MM.1S (cell line): ENCODE results near the gene GNPTAB.
A peak's percentile ranks its signal among the peaks of the same experiment; 100 is the strongest.

Experiments used
- DNase-seq: peaks from one replicate; pipeline ENCODE4 v3.0.0-alpha.2; 2015
- H2AFZ ChIP-seq: fragments of 300-600 bp; sonication (generic); 2 replicates; pipeline ENCODE4 v1.6.0; 2016; ENCODE audit warnings: antibody characterized with exemption, low read length
- H3F3A ChIP-seq: fragments of 300-600 bp; sonication (generic); 2 replicates; pipeline ENCODE4 v1.6.1; 2016; ENCODE audit warnings: mild to moderate bottlenecking, antibody characterized with exemption, low read length, moderate library complexity, mixed read lengths; ENCODE audit not compliant: insufficient read depth
- H3K27ac ChIP-seq: fragments of 300-600 bp; sonication (generic); 2 replicates; pipeline ENCODE4 v1.5.1; 2016; ENCODE audit warnings: mild to moderate bottlenecking, low read length
- H3K27me3 ChIP-seq: fragments of 300-600 bp; sonication (generic); replicated peaks from 2 replicates; pipeline ENCODE4 v1.6.0; 2016; ENCODE audit warnings: low read length; ENCODE audit not compliant: insufficient read depth
- H3K36me3 ChIP-seq: fragments of 300-600 bp; sonication (generic); replicated peaks from 2 replicates; pipeline ENCODE4 v1.6.1; 2016; ENCODE audit warnings: mild to moderate bottlenecking, low read length, mixed read lengths; ENCODE audit not compliant: insufficient read depth
- H3K4me1 ChIP-seq: fragments of 300-600 bp; sonication (generic); 2 replicates; pipeline ENCODE4 v1.6.1; 2016; ENCODE audit warnings: low read length, mixed read lengths
- H3K4me2 ChIP-seq: fragments of 300-600 bp; sonication (generic); 2 replicates; pipeline ENCODE4 v1.6.0; 2016; ENCODE audit warnings: low read depth, low read length
- H3K4me3 ChIP-seq: fragments of 300-600 bp; sonication (generic); 2 replicates; pipeline ENCODE4 v1.5.1; 2016; ENCODE audit warnings: low read length, mixed read lengths
- H3K79me2 ChIP-seq: fragments of 300-600 bp; sonication (generic); 2 replicates; pipeline ENCODE4 v1.6.1; 2016; ENCODE audit warnings: mixed run types, low read length, mixed read lengths
- H3K9ac ChIP-seq: fragments of 300-600 bp; sonication (generic); 2 replicates; pipeline ENCODE4 v1.6.1; 2016; ENCODE audit warnings: low read length, mixed read lengths
- H3K9me2 ChIP-seq: fragments of 300-600 bp; sonication (generic); replicated peaks from 2 replicates; pipeline ENCODE4 v1.6.1; 2016; ENCODE audit warnings: mild to moderate bottlenecking, low read length, mixed read lengths; ENCODE audit not compliant: insufficient read depth
- H3K9me3 ChIP-seq: fragments of 300-600 bp; sonication (generic); replicated peaks from 2 replicates; pipeline ENCODE4 v1.6.1; 2016; ENCODE audit warnings: mild to moderate bottlenecking, low read length, mixed read lengths; ENCODE audit not compliant: insufficient read depth
- H4K20me1 ChIP-seq: fragments of 300-600 bp; sonication (generic); 2 replicates; pipeline ENCODE4 v1.6.1; 2016; ENCODE audit warnings: mild to moderate bottlenecking, low read length, moderate library complexity, mixed read lengths; ENCODE audit not compliant: insufficient read depth
- EZH2 ChIP-seq: fragments of 300-600 bp; sonication (generic); optimal IDR thresholded peaks from 2 replicates; pipeline ENCODE3; 2017; ENCODE audit warnings: low read depth, mild to moderate bottlenecking, antibody characterized with exemption, low read length, mixed read lengths
- EZH2phosphoT487 ChIP-seq: fragments of 300-600 bp; sonication (generic); IDR thresholded peaks from 2 replicates; pipeline ENCODE4 v1.6.1; 2018; ENCODE audit warnings: antibody characterized with exemption, low read length
- TF ChIP-seq, protein P1 (sequence below): fragments of 300-600 bp; sonication (generic); IDR thresholded peaks from 2 replicates; pipeline ENCODE4 v1.5.1; 2016; ENCODE audit warnings: antibody characterized with exemption, low read length, mixed read lengths

Gene GNPTAB

DNA sequence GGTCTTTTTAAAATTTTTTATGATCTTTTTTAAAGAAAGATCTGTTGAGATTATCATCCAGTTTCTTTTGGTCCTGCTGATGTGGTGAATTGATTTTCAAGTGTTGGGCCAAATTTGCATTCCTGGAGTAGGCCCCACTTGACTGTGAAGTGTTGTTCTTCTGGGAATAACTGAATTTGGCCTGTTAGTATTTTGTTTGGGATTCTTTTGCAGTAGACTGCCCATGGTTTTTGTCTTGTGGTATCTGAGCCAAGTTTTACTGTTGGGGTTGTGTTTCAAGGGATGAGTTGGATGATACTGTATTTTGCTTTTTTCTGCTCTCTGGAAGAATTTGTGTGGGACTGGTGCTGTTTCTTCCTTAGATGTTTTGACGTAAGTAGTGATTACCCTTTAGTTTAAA, 87.5 kb downstream of the GNPTAB start:
- H3K4me2 ChIP-seq, result peak overlapping the region; percentile 51; the same call in 1 of the 2 replicates
- H3K79me2 ChIP-seq, result 0 out of 2 replicates have a peak, but pooled peaks cover 9% of the 10 kb centered on the region
- H3K9me2 ChIP-seq, result no peaks in the 10 kb centered on the region
- H3F3A ChIP-seq, result peaks cover 36% of the 10 kb centered on the region
- peaks cover 51% of the 10 kb centered on the region for H3K4me1 ChIP-seq
- H3K36me3 ChIP-seq, result peaks cover 3% of the 10 kb centered on the region; the same call in 1 of the 2 replicates
- peak overlapping the region; percentile 95 for H3K27ac ChIP-seq
- no peak for DNase-seq
- no peaks in the 10 kb centered on the region for H3K9me3 ChIP-seq
- no peaks in the 10 kb centered on the region for H4K20me1 ChIP-seq
- TF ChIP-seq EZH2phosphoT487 (no peak), EZH2 (no peak)
- TF ChIP-seq, protein P1, sequence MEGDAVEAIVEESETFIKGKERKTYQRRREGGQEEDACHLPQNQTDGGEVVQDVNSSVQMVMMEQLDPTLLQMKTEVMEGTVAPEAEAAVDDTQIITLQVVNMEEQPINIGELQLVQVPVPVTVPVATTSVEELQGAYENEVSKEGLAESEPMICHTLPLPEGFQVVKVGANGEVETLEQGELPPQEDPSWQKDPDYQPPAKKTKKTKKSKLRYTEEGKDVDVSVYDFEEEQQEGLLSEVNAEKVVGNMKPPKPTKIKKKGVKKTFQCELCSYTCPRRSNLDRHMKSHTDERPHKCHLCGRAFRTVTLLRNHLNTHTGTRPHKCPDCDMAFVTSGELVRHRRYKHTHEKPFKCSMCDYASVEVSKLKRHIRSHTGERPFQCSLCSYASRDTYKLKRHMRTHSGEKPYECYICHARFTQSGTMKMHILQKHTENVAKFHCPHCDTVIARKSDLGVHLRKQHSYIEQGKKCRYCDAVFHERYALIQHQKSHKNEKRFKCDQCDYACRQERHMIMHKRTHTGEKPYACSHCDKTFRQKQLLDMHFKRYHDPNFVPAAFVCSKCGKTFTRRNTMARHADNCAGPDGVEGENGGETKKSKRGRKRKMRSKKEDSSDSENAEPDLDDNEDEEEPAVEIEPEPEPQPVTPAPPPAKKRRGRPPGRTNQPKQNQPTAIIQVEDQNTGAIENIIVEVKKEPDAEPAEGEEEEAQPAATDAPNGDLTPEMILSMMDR, result no peak
- H2AFZ ChIP-seq, result no peak overlapping the region
- no peaks in the 10 kb centered on the region for H3K27me3 ChIP-seq
- H3K9ac ChIP-seq, result peak overlapping the region; percentile 74
- H3K4me3 ChIP-seq, result no peak overlapping the region

DNA sequence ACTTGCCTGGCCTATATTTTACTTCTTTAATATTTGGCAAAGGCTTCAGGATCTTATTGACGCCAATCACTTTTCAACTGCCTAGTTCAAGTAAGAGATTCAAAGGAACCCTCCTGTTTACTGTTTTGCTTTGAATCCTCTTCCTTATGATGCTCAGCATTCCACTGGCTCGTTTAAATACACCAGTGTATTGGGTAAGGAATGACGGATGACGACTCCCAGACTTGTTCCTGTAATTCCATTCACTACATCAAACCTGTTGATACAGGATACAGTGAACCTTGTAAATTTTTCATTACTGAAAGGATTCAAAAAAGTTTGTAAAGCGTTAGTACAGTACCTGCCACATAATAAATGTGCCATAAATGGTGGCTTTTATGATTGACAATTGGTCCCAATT, 89.8 kb downstream of the GNPTAB start:
- no peaks in the 10 kb centered on the region for H3K9me3 ChIP-seq
- H3K36me3 ChIP-seq, result no peaks in the 10 kb centered on the region
- H3K4me2 ChIP-seq, result no peak overlapping the region

DNA sequence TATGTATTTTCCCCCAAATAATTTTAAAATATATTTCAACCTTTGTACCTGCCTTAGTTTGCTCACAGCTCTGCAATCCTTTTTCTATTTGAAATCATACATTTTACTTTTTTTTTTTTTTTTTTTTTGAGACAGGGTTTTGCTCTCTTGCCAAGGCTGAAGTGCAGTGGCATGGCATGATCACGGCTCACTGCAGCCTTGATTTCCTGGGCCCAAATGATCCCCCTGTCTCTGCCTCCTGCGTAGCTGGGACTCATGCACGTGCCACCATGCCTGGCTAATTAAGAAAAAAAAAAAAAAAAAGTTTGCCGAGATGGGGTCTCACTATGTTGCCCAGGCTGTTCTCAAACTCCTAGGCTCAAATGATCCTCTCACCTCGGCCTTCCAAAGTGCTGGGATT, 90.2 kb downstream of the GNPTAB start:
- H3K27me3 ChIP-seq, result no peaks in the 10 kb centered on the region
- H3K79me2 ChIP-seq, result 0 out of 2 replicates have a peak, but pooled peaks cover 9% of the 10 kb centered on the region
- TF ChIP-seq, protein P1, result no peak
- TF ChIP-seq EZH2phosphoT487, result no peak
- TF ChIP-seq EZH2, result no peak
- H4K20me1 ChIP-seq, result no peaks in the 10 kb centered on the region
- no peak overlapping the region for H3K9ac ChIP-seq
- H3K36me3 ChIP-seq, result no peaks in the 10 kb centered on the region
- H3K4me2 ChIP-seq, result no peak overlapping the region
- H2AFZ ChIP-seq, result no peak overlapping the region
- H3K9me2 ChIP-seq, result no peaks in the 10 kb centered on the region
- H3K27ac ChIP-seq, result no peak overlapping the region
- no peaks in the 10 kb centered on the region for H3K9me3 ChIP-seq
- DNase-seq, result no peak
- no peak overlapping the region for H3K4me3 ChIP-seq
- peaks cover 52% of the 10 kb centered on the region for H3F3A ChIP-seq
- peaks cover 45% of the 10 kb centered on the region for H3K4me1 ChIP-seq

More for the DNA sequence above, 89.8 kb downstream of the GNPTAB start:
- H3K27ac ChIP-seq, result no peak overlapping the region; the same call in 1 of the 2 replicates
- peaks cover 50% of the 10 kb centered on the region for H3K4me1 ChIP-seq
- no peak overlapping the region for H3K9ac ChIP-seq
- H3K79me2 ChIP-seq, result 0 out of 2 replicates have a peak, but pooled peaks cover 7% of the 10 kb centered on the region
- H4K20me1 ChIP-seq, result no peaks in the 10 kb centered on the region
- H3F3A ChIP-seq, result peaks cover 52% of the 10 kb centered on the region
- H3K27me3 ChIP-seq, result no peaks in the 10 kb centered on the region
- no peak overlapping the region for H2AFZ ChIP-seq
- H3K4me3 ChIP-seq, result no peak overlapping the region
- DNase-seq, result no peak
- TF ChIP-seq, protein P1, result no peak
- TF ChIP-seq EZH2phosphoT487, result no peak
- no peak for TF ChIP-seq EZH2
- H3K9me2 ChIP-seq, result no peaks in the 10 kb centered on the region
